PFSK-1 (cell line): ENCODE measurements around the gene NRP1.

Source experiments
- FOXP2 ChIP-seq: optimal IDR thresholded peaks from 2 replicates; pipeline ENCODE3; 2011; ENCODE audit warnings: borderline replicate concordance, control low read depth, inconsistent platforms; ENCODE audit not compliant: insufficient read depth; ENCODE audit errors: extremely low read length, extremely low read depth
- POLR2AphosphoS5 ChIP-seq: IDR thresholded peaks from 2 replicates; pipeline ENCODE4 v1.6.1; 2012; ENCODE audit warnings: low read depth, mild to moderate bottlenecking, control low read depth, low read length, moderate library complexity
- REST ChIP-seq, 2 experiments: IDR thresholded peaks; 2 replicates each; pipeline versions ENCODE4 v1.6.1 to v1.8.0; 2011 to 2012; ENCODE audit warnings: low read depth in 2 of 2, low read length in 2 of 2, control low read depth in 1 of 2, inconsistent platforms in 1 of 2, mild to moderate bottlenecking in 1 of 2, moderate library complexity in 1 of 2; ENCODE audit not compliant: insufficient read depth in 1 of 2
- SIN3A ChIP-seq: IDR thresholded peaks from 2 replicates; pipeline ENCODE4 v1.6.1; 2012; ENCODE audit warnings: mild to moderate bottlenecking, low read length, moderate library complexity, borderline replicate concordance; ENCODE audit not compliant: insufficient read depth
- TAF1 ChIP-seq: IDR thresholded peaks from 2 replicates; pipeline ENCODE4 v1.6.1; 2012; ENCODE audit warnings: low read length, control low read depth, borderline replicate concordance; ENCODE audit not compliant: insufficient read depth

NRP1 gene

GRCh38 chr10:33358016-33358415, 23.5 kb upstream of the NRP1 start:
- TF ChIP-seq SIN3A (no peak), REST (IDR thresholded peaks at IDR 0.05; ENCODE audit: insufficient read depth in 1 of 2, low read depth in 2 of 2, low read length in 2 of 2) (no peak), FOXP2 (no peak)

- TF ChIP-seq SIN3A (no peak), REST (IDR thresholded peaks at IDR 0.05; ENCODE audit: insufficient read depth in 1 of 2, low read depth in 2 of 2, low read length in 2 of 2) (no peak), TAF1 (no peak), POLR2AphosphoS5 (no peak), FOXP2 (no peak)
Observed at GRCh38 chr10:33355274-33355673, 20.8 kb upstream of the NRP1 start.

GRCh38 chr10:33353853-33354252, 19.4 kb upstream of the NRP1 start:
- no peak for TF ChIP-seq SIN3A
- no peak for TF ChIP-seq POLR2AphosphoS5
- TF ChIP-seq REST (IDR thresholded peaks at IDR 0.05; ENCODE audit: insufficient read depth in 1 of 2, low read depth in 2 of 2, low read length in 2 of 2), result no peak
- no peak for TF ChIP-seq TAF1
- no peak for TF ChIP-seq FOXP2

- TF ChIP-seq SIN3A, result no peak
- no peak for TF ChIP-seq FOXP2
- TF ChIP-seq TAF1, result no peak
- no peak for TF ChIP-seq POLR2AphosphoS5
- no peak for TF ChIP-seq REST (IDR thresholded peaks at IDR 0.05; ENCODE audit: insufficient read depth in 1 of 2, low read depth in 2 of 2, low read length in 2 of 2)
Observed at GRCh38 chr10:33353334-33353733, 18.9 kb upstream of the NRP1 start.

- TF ChIP-seq SIN3A (no peak), REST (IDR thresholded peaks at IDR 0.05; ENCODE audit: insufficient read depth in 1 of 2, low read depth in 2 of 2, low read length in 2 of 2) (no peak), FOXP2 (no peak), POLR2AphosphoS5 (no peak), TAF1 (no peak)
Observed at GRCh38 chr10:33352615-33353014, 18.1 kb upstream of the NRP1 start.
